GM12891 (cell line): Measurements from ENCODE around the gene NBDY. TPM values are rescaled to one million over a fixed set of nuclear protein-coding genes. Genes with fewer than 3 reads are reported as not detected.
"Not testable (repeated sequence)": the region's sequence is repeated elsewhere in the genome, so short reads cannot be mapped to it uniquely, and the experiment has no call there.

Experiments used
- DNase-seq: peaks from one replicate; pipeline ENCODE4 v3.0.0; 2011; ENCODE audit warnings: low spot score; ENCODE audit not compliant: insufficient read length
- FAIRE-seq: peaks from 2 replicates; lab custom pipeline; 2011; peaks lifted over from hg19 to GRCh38; lab: Jason Lieb, UNC
- PAX5 ChIP-seq: IDR thresholded peaks from 2 replicates; pipeline ENCODE4 v1.6.1; 2011; ENCODE audit warnings: low read length, moderate library complexity, mild to moderate bottlenecking; ENCODE audit not compliant: insufficient read depth, severe bottlenecking
- POLR2A ChIP-seq: IDR thresholded peaks from 2 replicates; pipeline ENCODE4 v1.6.1; 2011; ENCODE audit warnings: low read depth, low read length, control low read depth
- POLR2AphosphoS5 ChIP-seq: IDR thresholded peaks from 2 replicates; pipeline ENCODE4 v1.6.1; 2011; ENCODE audit warnings: low read depth, low read length, control low read depth
- POU2F2 ChIP-seq: IDR thresholded peaks from 2 replicates; pipeline ENCODE4 v1.6.1; 2011; ENCODE audit warnings: low read depth, mild to moderate bottlenecking, control low read depth, low read length, moderate library complexity
- SPI1 ChIP-seq: IDR thresholded peaks from 2 replicates; pipeline ENCODE4 v1.6.1; 2011; ENCODE audit warnings: low read depth, low read length, control low read depth
- TAF1 ChIP-seq: IDR thresholded peaks from 2 replicates; pipeline ENCODE4 v1.6.1; 2011; ENCODE audit warnings: low read depth, low read length, control low read depth
- polyA plus RNA-seq: library from polyadenylated mRNA; unstranded; fragments of >200 nt; gene quantifications from one replicate; pipeline ENCODE4 v1.2.1, GENCODE V29; 2012; ENCODE audit warnings: low read depth, missing spikeins, inconsistent platforms; ENCODE audit not compliant: missing spikeins

Gene NBDY, protein sequence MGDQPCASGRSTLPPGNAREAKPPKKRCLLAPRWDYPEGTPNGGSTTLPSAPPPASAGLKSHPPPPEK
- 37.7 TPM for polyA plus RNA-seq

- peak; percentile 43 for FAIRE-seq
- DNase-seq, result no peak
These were observed at the start of gene NBDY for GRCh38 chrX:56729152-56729850. NBDY (plus strand) TSS chrX:56729243; CDS start chrX:56729354, 111 bp downstream.

DNA sequence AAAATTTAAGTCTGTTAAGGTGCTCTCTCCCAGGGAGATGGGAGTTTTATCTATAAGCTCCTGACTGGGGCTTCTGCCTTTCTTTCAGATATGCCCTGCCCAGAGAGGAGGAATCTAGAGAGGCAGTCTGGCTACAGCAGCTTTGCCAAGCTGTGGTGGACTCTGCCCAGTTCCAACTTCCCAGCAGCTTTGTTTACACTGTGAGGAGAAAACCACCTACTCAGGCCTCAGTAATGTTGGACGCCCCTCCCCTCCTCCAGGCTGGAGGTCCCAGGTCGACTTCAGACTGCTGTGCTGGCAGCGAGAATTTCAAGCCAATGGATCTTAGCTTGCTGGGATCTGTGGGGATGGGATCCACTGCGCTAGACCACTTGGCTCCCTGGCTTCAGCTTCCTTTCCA is 24.5 kb upstream of the NBDY start:
- FAIRE-seq, DNase-seq: not testable (repeated sequence)

More at GRCh38 chrX:56729152-56729850, at the start of gene NBDY:
- TF ChIP-seq TAF1, result peak; percentile 17; the same call in 1 of the 2 replicates
- TF ChIP-seq POLR2A, result peak; percentile 57
- no peak for TF ChIP-seq POU2F2

GRCh38 chrX:56726605-56727004 is 2.4 kb upstream of the NBDY start:
- no peak for FAIRE-seq
- TF ChIP-seq POLR2A, result no peak
- TF ChIP-seq PAX5, result no peak
- no peak for TF ChIP-seq POU2F2
- no peak for TF ChIP-seq POLR2AphosphoS5
- no peak for TF ChIP-seq SPI1
- no peak for DNase-seq

- DNase-seq (no peak), FAIRE-seq (no peak)
- no peak for TF ChIP-seq POU2F2
- no peak for TF ChIP-seq POLR2AphosphoS5
These were observed 1.5 kb upstream of the NBDY start for GRCh38 chrX:56727531-56727930.

DNA sequence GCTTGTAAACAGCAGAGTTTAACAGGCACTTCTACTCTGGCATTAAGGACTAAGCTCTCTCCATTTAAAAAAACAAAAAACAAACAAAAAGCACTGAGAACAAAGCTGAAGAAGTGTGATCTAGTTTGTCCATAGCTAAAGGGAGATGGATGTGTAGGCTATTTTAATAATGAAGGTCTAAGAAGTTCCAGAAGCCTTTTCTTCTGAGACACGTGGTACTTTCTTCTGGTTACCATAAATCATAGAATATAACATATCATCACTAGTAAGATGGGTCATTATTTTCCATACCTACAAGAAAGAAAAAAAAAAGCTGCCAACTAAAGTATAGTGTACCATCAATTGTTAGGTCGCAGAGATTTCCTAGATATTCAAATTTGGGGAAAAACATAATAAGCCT is 722 bp upstream of the NBDY start:
- DNase-seq (no peak), FAIRE-seq (no peak)
- TF ChIP-seq SPI1 (no peak), POLR2AphosphoS5 (no peak), POLR2A (no peak), POU2F2 (no peak), TAF1 (no peak), PAX5 (no peak)

GRCh38 chrX:56728752-56729151 is 291 bp upstream of the NBDY start:
- DNase-seq, result no peak
- FAIRE-seq, result no peak
- TF ChIP-seq POLR2A, result no peak
- no peak for TF ChIP-seq POU2F2
- TF ChIP-seq SPI1, result no peak
- no peak for TF ChIP-seq PAX5
- no peak for TF ChIP-seq TAF1
- TF ChIP-seq POLR2AphosphoS5, result no peak

- FAIRE-seq (peak; percentile 73), DNase-seq (no peak)
- no peak for TF ChIP-seq POLR2AphosphoS5
- no peak for TF ChIP-seq POU2F2
- no peak for TF ChIP-seq POLR2A
- TF ChIP-seq SPI1, result no peak
- no peak for TF ChIP-seq PAX5
- no peak for TF ChIP-seq TAF1
These were observed 4.5 kb downstream of the NBDY start for GRCh38 chrX:56733459-56734046.

- DNase-seq (no peak), FAIRE-seq (no peak)
- no peak for TF ChIP-seq TAF1
- TF ChIP-seq PAX5, result no peak
- no peak for TF ChIP-seq SPI1
- TF ChIP-seq POU2F2, result no peak
- TF ChIP-seq POLR2A, result no peak
- no peak for TF ChIP-seq POLR2AphosphoS5
These were observed 7.2 kb downstream of the NBDY start for GRCh38 chrX:56736219-56736618.

- DNase-seq (no peak), FAIRE-seq (no peak)
- TF ChIP-seq TAF1 (no peak), SPI1 (no peak), PAX5 (no peak), POLR2AphosphoS5 (no peak), POLR2A (no peak), POU2F2 (no peak)
These were observed 9.6 kb downstream of the NBDY start for GRCh38 chrX:56738670-56739069.

DNA sequence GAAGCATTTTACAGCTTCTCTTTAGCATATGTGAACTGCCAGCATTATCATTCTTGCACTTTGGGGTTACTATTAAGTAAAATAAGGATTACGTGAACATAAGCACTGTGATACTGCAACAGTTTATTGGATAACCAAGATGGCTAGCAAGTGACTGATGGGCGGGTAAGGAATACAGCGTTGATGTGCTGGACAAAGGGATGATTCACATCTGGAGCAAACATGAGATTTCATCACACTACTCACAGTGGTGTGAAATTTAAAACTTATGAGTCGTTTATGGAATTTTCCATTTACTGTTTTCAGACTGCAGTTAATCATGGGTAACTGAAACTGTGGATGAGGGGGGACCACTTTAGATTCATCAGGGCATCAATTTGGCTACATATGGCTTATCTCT is 16.0 kb downstream of the NBDY start:
- FAIRE-seq, result no peak
- TF ChIP-seq POU2F2 (no peak), POLR2AphosphoS5 (no peak), PAX5 (no peak), POLR2A (no peak), SPI1 (no peak), TAF1 (no peak)

DNA sequence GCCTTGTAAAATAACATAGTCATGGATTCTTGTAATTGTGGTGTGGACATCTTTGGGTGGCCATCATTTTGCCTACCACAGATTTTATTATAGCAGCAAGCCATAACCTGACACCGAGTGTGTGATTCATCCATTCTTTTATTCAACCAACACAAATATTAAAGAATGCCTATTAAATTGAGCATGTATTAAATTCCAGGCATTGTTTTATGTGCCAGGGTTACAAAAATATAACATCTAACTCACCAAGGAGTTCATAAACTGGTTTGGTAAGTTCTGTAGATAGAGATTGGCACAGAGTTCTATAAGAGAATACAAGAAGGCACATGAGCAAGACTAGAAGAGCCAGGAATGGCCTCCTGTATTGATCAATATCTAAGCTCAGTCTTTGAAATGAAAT is 18.0 kb downstream of the NBDY start:
- DNase-seq (no peak), FAIRE-seq (no peak)
- TF ChIP-seq POLR2A (no peak), TAF1 (no peak), POLR2AphosphoS5 (no peak), PAX5 (no peak), POU2F2 (no peak), SPI1 (no peak)

More for the DNA sequence above, 16.0 kb downstream of the NBDY start:
- DNase-seq, result no peak
